DMS153 treated with DMSO at 0.1 percent for 48 hours (cell line): Measurements from ENCODE around the gene PITPNB.

Experiments used
- DNase-seq: peaks from one replicate; lab custom pipeline; 2025; ENCODE audit not compliant: unreplicated experiment; lab: John Stamatoyannopoulos, UW

Gene PITPNB

DNA sequence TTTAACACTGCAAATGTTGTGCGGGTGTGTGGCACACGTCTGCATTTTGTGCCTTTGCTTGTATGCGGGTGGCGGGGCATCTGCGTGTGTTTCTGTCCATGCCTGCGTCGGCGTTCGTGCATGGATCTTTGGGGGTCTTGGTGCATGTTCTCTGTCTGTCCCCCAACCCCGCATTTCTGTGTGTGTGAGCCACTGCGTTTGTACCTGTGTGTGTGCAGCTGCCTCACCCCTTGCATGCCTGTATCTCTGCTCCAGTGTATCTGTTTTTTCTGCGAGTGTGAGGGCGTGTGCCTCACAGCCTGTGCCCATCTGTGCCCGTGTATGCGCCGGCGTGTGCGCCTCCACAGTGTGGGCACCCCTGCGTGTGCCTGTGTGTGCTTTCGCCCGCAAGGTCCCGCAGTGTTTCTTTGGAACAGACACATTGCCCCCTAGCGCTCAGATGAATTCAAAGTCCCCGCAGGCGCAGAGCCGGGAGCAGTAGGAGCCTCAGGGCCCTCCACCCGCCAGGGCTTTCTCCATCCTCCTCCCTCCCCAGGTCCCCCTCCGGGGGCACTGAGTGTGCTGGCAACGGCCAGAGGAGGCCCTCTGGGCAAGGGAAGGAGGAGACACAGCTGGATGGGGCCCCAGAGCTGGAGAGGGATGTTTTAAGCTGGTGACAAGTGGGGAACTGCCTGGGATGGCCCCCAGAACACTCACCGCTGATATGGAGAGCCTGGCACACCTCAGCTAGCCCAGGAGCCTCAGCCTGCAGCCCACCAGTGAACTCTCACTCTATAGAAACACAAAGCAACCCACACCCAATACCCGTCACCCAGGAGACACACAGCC, 114.4 kb downstream of the PITPNB start:
- DNase-seq: peak; percentile 35

DNA sequence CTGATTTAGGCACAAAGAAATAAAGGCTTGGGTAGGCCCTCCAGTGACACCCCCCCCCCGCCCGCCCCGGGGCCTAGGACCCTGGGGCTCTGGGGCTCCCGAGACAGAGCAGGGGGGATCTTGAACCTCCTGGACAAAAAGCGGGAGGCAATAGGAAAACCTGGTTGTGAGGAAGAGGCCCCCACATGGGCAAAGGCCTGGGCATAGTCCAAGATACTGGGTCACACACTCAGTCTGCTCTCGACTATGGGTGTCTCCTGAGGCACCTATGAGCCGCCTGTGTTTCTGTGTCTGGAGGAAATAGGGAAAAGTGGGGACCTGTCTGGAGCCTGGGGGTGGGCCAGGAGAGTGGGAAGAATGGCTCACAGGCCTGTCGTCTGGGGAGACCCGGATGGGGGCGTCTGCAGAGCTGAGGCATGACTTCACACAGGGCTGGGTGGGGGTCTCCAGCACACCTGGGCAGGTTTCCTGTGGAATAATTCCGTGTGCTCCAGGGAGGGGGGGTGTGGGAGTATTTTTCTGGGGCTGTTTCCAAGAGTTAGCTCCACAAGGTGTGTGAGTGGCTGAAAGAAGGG, 115.1 kb downstream of the PITPNB start:
- no peak for DNase-seq

DNA sequence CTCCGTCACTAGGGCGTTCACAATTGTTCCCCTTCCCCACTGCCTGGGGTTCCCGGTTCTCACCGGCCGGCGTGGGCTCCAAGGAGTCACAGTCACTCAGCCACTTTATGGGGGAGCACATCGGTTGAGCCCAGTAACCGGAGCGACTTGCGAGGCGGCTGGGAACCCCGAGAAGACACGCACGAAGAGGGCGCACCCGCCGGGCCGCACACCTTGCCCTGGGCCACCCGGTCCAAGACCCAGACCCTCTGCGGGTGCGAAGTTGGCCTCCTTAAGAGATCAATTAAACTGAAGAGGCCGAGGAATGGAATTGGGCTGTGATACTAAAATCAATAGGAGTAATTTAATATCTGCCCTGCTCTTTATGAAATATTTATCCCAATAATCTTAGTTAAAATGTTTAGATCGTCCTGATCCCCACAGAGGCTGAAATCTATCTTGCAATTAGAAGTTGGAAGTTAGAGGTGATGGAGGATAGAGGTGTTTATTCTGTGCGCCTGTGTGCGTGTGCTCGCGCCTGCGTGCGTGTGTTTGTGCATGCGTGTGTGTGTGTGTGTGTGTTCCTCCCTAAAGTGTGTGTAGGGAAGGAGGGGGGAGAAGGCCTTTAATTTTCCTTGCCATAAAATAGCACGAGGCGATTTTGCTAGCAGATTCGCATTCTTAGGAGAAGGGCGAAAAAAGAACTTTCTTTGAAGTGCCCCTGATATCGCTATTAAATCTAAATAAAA, 116.5 kb downstream of the PITPNB start:
- DNase-seq: no peak
